H9 (cell line): Measurements from ENCODE around the gene GLI2. TPM values are rescaled to one million over a fixed set of nuclear protein-coding genes. Genes with fewer than 3 reads are reported as not detected.

Source experiments
- DNase-seq: peaks from one replicate; pipeline ENCODE4 v3.0.0-alpha.2; 2017
- H2AFZ ChIP-seq: one replicate; pipeline ENCODE4 v1.6.1; 2013; ENCODE audit warnings: mild to moderate bottlenecking, low read length, control low read depth, moderate library complexity
- H2AK5ac ChIP-seq: 2 replicates; pipeline ENCODE4 v1.6.1; 2013; ENCODE audit warnings: low read length, control low read depth, mixed read lengths; ENCODE audit not compliant: insufficient read length
- H2BK120ac ChIP-seq: one replicate; pipeline ENCODE4 v1.6.1; 2013; ENCODE audit warnings: low read depth, mild to moderate bottlenecking, low read length, control low read depth, inconsistent platforms; ENCODE audit not compliant: poor library complexity, severe bottlenecking
- H2BK12ac ChIP-seq: 2 replicates; pipeline ENCODE4 v1.6.1; 2013; ENCODE audit warnings: low read length, control low read depth, mixed read lengths, low read depth; ENCODE audit not compliant: insufficient read length
- H2BK15ac ChIP-seq: 2 replicates; pipeline ENCODE4 v1.6.1; 2013; ENCODE audit warnings: low read depth, low read length, control low read depth
- H2BK20ac ChIP-seq: one replicate; pipeline ENCODE4 v1.6.1; 2013; ENCODE audit warnings: low read depth, mild to moderate bottlenecking, low read length, control low read depth, inconsistent platforms; ENCODE audit not compliant: poor library complexity, severe bottlenecking
- H2BK5ac ChIP-seq: 2 replicates; pipeline ENCODE4 v1.6.1; 2013; ENCODE audit warnings: low read length, control low read depth, mixed read lengths; ENCODE audit not compliant: insufficient read length
- H3K14ac ChIP-seq: 2 replicates; pipeline ENCODE4 v1.6.1; 2013; ENCODE audit warnings: low read length, control low read depth; ENCODE audit not compliant: insufficient read depth
- H3K18ac ChIP-seq: 2 replicates; pipeline ENCODE4 v1.6.1; 2013; ENCODE audit warnings: low read depth, mild to moderate bottlenecking, mixed read lengths, low read length, control low read depth; ENCODE audit not compliant: insufficient read length
- H3K23ac ChIP-seq: 2 replicates; pipeline ENCODE4 v1.6.1; 2013; ENCODE audit warnings: low read length, control low read depth, mixed read lengths, low read depth; ENCODE audit not compliant: insufficient read length
- H3K23me2 ChIP-seq: 2 replicates; pipeline ENCODE4 v1.6.1; 2013; ENCODE audit warnings: low read depth, mild to moderate bottlenecking, mixed read lengths, low read length, control low read depth; ENCODE audit not compliant: insufficient read length, poor library complexity, severe bottlenecking
- H3K27ac ChIP-seq: 2 replicates; pipeline ENCODE4 v1.5.1; 2013; ENCODE audit warnings: low read length, control low read depth, mixed read lengths, low read depth; ENCODE audit not compliant: insufficient read length
- H3K27me3 ChIP-seq: 2 replicates; pipeline ENCODE4 v1.6.1; 2013; ENCODE audit warnings: low read length, control low read depth, inconsistent platforms; ENCODE audit not compliant: insufficient read depth
- H3K4ac ChIP-seq: 2 replicates; pipeline ENCODE4 v1.6.1; 2013; ENCODE audit warnings: low read depth, mild to moderate bottlenecking, control low read depth, inconsistent platforms, low read length, moderate library complexity
- H3K4me1 ChIP-seq: 2 replicates; pipeline ENCODE4 v1.6.1; 2013; ENCODE audit warnings: low read length, control low read depth, inconsistent platforms; ENCODE audit not compliant: insufficient read depth
- H3K4me2 ChIP-seq: 2 replicates; pipeline ENCODE4 v1.6.1; 2013; ENCODE audit warnings: low read length, control low read depth, mixed read lengths; ENCODE audit not compliant: insufficient read length, insufficient read depth
- H3K56ac ChIP-seq: 2 replicates; pipeline ENCODE4 v1.6.1; 2013; ENCODE audit warnings: low read depth, mild to moderate bottlenecking, mixed read lengths, low read length, control low read depth; ENCODE audit not compliant: insufficient read length
- H3K79me1 ChIP-seq: 2 replicates; pipeline ENCODE4 v1.6.1; 2013; ENCODE audit warnings: low read depth, mild to moderate bottlenecking, moderate library complexity, low read length, control low read depth, inconsistent platforms; ENCODE audit not compliant: insufficient read depth, poor library complexity, severe bottlenecking
- H3K79me2 ChIP-seq: 2 replicates; pipeline ENCODE4 v1.6.1; 2013; ENCODE audit warnings: low read length, control low read depth, inconsistent platforms; ENCODE audit not compliant: insufficient read depth
- H3K9ac ChIP-seq: 2 replicates; pipeline ENCODE4 v1.6.1; 2013; ENCODE audit warnings: low read length, control low read depth, mixed read lengths; ENCODE audit not compliant: insufficient read length; ENCODE audit errors: extremely low read depth
- H3K9me3 ChIP-seq: one replicate; pipeline ENCODE4 v1.6.1; 2013; ENCODE audit warnings: low read depth, low read length, inconsistent platforms; ENCODE audit not compliant: control insufficient read depth
- H3T11ph ChIP-seq: one replicate; pipeline ENCODE4 v1.6.1; 2013; ENCODE audit warnings: mild to moderate bottlenecking, low read length, control low read depth, inconsistent platforms
- H4K20me1 ChIP-seq: one replicate; pipeline ENCODE4 v1.6.1; 2013; ENCODE audit not compliant: control insufficient read depth, insufficient read length, insufficient read depth
- H4K5ac ChIP-seq: 2 replicates; pipeline ENCODE4 v1.6.1; 2013; ENCODE audit warnings: low read depth, mild to moderate bottlenecking, mixed read lengths, low read length, control low read depth; ENCODE audit not compliant: insufficient read length
- H4K8ac ChIP-seq: replicated peaks from 2 replicates; pipeline ENCODE4 v1.6.1; 2013; ENCODE audit warnings: low read length, control low read depth, mixed read lengths, low read depth; ENCODE audit not compliant: insufficient read length
- H4K91ac ChIP-seq: 2 replicates; pipeline ENCODE4 v1.6.1; 2013; ENCODE audit warnings: low read depth, mild to moderate bottlenecking, moderate library complexity, mixed read lengths, low read length, control low read depth; ENCODE audit not compliant: insufficient read length
- H3K27ac Mint-ChIP-seq, 3 experiments: 2 replicates in 2 of 3; 3 replicates in 1 of 3; pipeline ENCODE4 v1.8.0; 2020 to 2021; ENCODE audit warnings: mixed read lengths in 3 of 3, mild to moderate bottlenecking in 1 of 3, moderate library complexity in 1 of 3
- H3K27me3 Mint-ChIP-seq: 2 replicates; pipeline ENCODE4 v1.8.0; 2021; ENCODE audit warnings: low read depth, mild to moderate bottlenecking, moderate library complexity, mixed read lengths
- H3K36me3 Mint-ChIP-seq, 3 experiments: 2 replicates in 2 of 3; 3 replicates in 1 of 3; pipeline ENCODE4 v1.8.0; 2020 to 2021; ENCODE audit warnings: low read depth in 3 of 3, mixed read lengths in 3 of 3; ENCODE audit not compliant: insufficient read depth in 1 of 3
- H3K4me1 Mint-ChIP-seq, 2 experiments: 2 replicates each; pipeline ENCODE4 v1.8.0; 2020; ENCODE audit warnings: mixed read lengths in 2 of 2
- H3K4me3 Mint-ChIP-seq, 2 experiments: 2 replicates in 1 of 2; 3 replicates in 1 of 2; pipeline ENCODE4 v1.8.0; 2020 to 2021; ENCODE audit warnings: mild to moderate bottlenecking in 2 of 2, mixed read lengths in 2 of 2, moderate library complexity in 1 of 2
- H3K9me3 Mint-ChIP-seq, 2 experiments: 2 replicates in 1 of 2; 3 replicates in 1 of 2; pipeline ENCODE4 v1.8.0; 2020; ENCODE audit warnings: mild to moderate bottlenecking in 2 of 2, mixed read lengths in 2 of 2, moderate library complexity in 1 of 2
- CTCF ChIP-seq: fragments of 200-600 bp; sonication (generic); conservative IDR thresholded peaks from 3 replicates; pipeline ENCODE4 v1.8.0; 2021; ENCODE audit warnings: antibody characterized with exemption, mild to moderate bottlenecking
- WGBS: extraction: QIAGEN DNeasy Blood & Tissue Kit; methylation state at CpG from one replicate; pipeline ENCODE4 v1.1.7; 2013; ENCODE audit warnings: missing lambda C conversion rate, low lambda C conversion rate, mixed read lengths; ENCODE audit not compliant: insufficient read length; ENCODE audit errors: extremely low coverage; 5-methylcytosine and 5-hydroxymethylcytosine counted together
- total RNA-seq: library from RNA; stranded (reverse); gene quantifications from 2 replicates; pipeline ENCODE4 v1.2.1, GENCODE V29; 2021

Gene GLI2
- total RNA-seq, 1 experiment from 2014 or later, result 56.7 TPM

DNA sequence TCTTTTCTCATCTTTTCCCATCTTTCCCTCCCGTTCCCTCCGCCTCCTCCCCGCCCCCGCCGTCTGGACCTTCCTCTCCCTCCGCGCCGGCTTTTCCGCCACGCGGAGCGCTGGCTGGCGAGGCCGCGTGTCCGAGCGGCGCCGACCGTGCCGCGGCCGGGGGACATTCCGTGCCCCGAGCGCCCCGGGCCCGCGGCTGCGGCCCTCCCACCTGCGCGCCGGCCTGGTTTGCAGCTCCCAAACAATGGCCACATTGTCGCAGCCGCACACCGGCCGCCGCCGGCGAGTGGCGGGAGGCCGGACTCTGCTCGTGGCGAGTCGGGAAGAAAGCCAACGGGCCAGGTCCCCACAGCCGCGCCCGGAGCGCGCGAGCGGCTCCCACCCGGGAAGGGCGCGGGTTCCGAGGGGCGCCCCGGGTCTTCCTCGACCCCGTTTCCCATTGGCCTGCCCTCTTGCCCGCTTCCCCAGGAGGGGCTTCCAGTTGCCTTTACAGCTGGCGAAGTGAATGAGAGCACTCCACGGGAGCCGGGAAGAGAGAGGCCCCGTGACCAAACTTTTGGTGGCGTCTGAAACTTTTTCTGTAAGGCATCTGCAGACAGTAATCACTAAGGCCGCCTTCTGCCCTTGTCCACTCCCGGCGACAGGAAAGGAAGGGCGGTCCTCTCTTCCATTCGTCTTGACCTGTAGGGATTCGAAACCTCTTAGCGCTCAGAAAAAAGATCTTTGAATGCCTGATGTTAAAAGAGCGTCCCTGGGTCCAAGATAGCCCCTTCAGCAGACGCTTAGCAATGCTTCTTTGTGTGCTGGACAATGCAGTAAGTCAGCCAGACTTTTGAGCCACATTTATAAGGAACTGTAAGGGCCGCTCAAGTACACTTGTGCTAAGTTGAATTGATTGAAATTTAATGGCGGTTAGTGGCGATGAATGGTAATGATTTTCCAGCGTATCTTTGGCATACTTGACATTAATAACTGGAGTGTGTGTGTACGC is 6.2 kb downstream of the GLI2 start:
- H3K27me3 Mint-ChIP-seq, result no peaks in the 10 kb centered on the region

More for the DNA sequence above, 6.2 kb downstream of the GLI2 start:
- peaks cover 3 to 14% (median 4%) of the 10 kb centered on the region in 3 experiments; a peak in 4 of 7 replicates for H3K36me3 Mint-ChIP-seq
- Histone ChIP-seq H3K23ac (no peak overlapping the region), H3K18ac (peak overlapping the region; percentile 56), H2AK5ac (no peak overlapping the region), H3K27ac (no peak overlapping the region), H4K91ac (no peak overlapping the region), H2BK20ac (no peak overlapping the region), H3K4me2 (peak overlapping the region; percentile 92), H3K56ac (no peak overlapping the region), H3K79me2 (peaks cover 28% of the 10 kb centered on the region; the same call in 1 of the 2 replicates), H3K9me3 (no peaks in the 10 kb centered on the region), H4K20me1 (no peaks in the 10 kb centered on the region), H2BK5ac (no peak overlapping the region), H2AFZ (no peak overlapping the region), H4K8ac (no peak overlapping the region), H3K14ac (peak overlapping the region; percentile 89), H3T11ph (no peak overlapping the region), H3K27me3 (no peaks in the 10 kb centered on the region), H4K5ac (no peak overlapping the region), H3K23me2 (peaks cover 36% of the 10 kb centered on the region), H2BK12ac (no peak overlapping the region), H3K9ac (peak overlapping the region; percentile 75), H3K4ac (no peak overlapping the region; the same call in 1 of the 2 replicates), H3K79me1 (peaks cover 8% of the 10 kb centered on the region), H2BK15ac (no peak overlapping the region; the same call in 1 of the 2 replicates), H3K4me1 (peaks cover 16% of the 10 kb centered on the region), H2BK120ac (no peak overlapping the region)
- no peaks in the 10 kb centered on the region for H3K9me3 Mint-ChIP-seq
- no peak for TF ChIP-seq CTCF
- H3K27ac Mint-ChIP-seq, result peak overlapping the region; percentile 93 to 100 (median 99)
- H3K4me3 Mint-ChIP-seq, result peak overlapping the region; percentile 70 to 86
- peak; percentile 45 for DNase-seq
- WGBS, result no CpG with 5 or more reads among the region's 81 CpGs
- peaks cover 72 to 79% of the 10 kb centered on the region in 2 experiments for H3K4me1 Mint-ChIP-seq
